Activated CD8-positive, alpha-beta memory T cell treated with anti-CD3 and anti-CD28 coated beads for 4 hours (primary cell): ENCODE data around the gene LANCL2.
"Not testable (repeated sequence)": the region's sequence is repeated elsewhere in the genome, so short reads cannot be mapped to it uniquely, and the experiment has no call there.

ENCODE experiments used
- DNase-seq, 2 donors: peaks; one replicate each; pipeline ENCODE4 v3.0.0-alpha.2; 2020; ENCODE audit warnings: low read depth in 2 of 2

LANCL2 gene

DNA sequence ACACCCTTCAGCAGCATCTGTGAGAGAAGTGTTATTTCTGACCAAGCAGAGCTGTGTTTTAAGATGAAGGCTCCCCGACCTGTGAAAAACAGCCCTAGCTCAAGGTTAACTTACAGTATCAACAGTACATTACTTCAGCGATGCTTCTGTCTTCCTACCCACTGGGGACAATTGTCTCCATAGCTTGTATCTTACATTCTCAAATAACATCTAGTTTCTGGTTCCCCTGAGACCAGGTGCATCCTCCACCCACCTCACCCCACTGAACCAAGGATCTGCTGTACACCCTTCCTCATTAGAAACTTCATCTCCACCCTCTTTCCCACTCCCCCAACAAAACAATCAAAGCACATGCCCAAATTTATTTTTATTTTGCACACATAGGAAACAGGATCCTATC is 105.1 kb downstream of the LANCL2 start:
- no peak for DNase-seq

DNA sequence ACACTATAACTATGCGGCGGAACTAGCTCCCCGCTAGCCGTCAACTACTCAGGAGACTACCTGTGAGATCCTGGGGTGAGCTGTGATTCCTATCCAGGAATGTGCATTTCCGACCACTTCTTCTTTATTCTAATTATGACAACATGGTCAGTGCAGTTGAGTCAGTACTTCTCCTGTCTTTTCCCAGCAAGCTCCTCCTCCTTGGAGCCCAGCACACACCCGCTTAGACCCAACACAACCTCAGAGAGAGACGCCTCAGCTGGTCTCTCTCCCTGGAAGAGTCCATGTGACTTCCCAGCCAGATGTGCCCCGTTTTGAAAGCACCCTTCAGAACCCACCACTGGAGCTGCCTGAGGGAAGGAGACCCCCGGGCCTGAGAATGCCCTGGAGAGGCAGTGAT is 106.5 kb downstream of the LANCL2 start:
- DNase-seq: not testable (repeated sequence)

DNA sequence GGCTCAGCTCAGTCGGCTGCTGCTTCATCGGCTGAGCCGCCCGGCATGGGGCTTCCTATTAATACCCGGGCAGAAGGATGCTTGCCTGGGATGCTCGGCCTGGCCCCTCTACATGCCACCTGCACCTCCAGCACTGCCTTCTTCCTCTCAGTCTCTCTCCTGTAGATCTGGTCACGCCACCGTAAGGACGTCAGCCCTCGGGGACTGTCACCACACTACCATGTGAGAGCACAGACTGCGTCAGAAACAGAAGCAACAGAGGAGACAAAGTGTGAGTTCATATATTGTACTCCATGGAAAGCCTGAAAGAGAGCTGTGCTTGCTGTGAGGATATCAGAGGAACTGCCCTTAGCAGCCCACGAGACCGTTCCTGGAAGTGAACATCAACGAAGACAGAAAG is 107.3 kb downstream of the LANCL2 start:
- not testable (repeated sequence) for DNase-seq

DNA sequence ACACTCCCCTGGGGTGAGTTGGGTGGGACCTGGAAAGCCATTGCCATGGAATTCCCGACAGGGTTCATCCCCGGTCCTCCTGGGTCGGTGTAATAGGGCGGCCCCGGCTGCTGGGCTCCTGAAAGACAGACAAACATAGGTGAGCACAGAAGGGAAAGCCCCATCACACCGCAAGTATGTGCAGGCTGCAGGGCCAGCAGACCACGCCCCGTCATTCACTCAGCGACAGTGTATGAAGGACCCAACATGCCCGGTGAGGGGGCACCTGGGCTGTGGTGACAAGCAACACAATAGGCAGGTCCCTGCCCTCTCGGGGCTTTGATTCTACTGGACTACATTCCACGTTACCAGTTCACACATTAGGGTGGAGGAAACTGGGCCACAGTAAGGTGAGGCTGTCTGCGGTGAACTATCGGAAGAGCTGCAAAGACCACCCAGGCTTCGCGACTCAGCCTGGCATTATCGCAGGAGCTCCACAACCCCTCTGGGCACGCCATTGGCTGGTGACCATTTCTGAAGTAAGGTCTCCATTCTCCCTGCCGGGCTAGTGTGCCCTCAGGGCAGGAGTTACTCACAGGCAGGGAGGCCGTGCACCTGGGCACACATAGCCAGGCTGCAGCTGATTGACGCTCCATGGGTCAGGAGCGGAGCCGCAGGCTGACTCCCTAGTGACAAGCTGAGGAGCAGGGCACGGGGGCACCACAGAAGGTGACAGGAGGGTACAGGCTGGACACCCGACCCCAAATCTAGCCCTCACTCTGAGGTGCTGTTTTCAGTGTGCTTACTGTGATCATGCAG is 108.0 kb downstream of the LANCL2 start:
- DNase-seq: no peak

DNA sequence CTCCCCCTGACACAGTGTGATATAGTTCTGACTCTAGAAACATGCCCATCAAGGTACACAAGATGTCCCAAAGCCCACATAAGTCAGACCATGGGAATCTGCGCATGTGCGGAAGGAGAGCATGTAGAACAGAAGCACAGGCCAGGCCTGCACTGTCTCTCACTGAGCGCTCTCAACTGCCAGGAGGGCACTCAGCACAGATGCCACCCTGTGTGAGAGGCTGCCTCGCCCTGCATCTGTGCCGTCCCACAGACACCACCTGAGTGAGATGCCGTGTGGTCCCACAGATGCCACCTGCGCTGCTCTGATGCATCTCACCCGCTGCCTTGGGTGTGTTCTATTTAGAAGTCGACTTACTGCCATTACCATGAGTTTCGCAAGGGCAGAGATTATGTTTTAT is 108.8 kb downstream of the LANCL2 start:
- DNase-seq: no peak

DNA sequence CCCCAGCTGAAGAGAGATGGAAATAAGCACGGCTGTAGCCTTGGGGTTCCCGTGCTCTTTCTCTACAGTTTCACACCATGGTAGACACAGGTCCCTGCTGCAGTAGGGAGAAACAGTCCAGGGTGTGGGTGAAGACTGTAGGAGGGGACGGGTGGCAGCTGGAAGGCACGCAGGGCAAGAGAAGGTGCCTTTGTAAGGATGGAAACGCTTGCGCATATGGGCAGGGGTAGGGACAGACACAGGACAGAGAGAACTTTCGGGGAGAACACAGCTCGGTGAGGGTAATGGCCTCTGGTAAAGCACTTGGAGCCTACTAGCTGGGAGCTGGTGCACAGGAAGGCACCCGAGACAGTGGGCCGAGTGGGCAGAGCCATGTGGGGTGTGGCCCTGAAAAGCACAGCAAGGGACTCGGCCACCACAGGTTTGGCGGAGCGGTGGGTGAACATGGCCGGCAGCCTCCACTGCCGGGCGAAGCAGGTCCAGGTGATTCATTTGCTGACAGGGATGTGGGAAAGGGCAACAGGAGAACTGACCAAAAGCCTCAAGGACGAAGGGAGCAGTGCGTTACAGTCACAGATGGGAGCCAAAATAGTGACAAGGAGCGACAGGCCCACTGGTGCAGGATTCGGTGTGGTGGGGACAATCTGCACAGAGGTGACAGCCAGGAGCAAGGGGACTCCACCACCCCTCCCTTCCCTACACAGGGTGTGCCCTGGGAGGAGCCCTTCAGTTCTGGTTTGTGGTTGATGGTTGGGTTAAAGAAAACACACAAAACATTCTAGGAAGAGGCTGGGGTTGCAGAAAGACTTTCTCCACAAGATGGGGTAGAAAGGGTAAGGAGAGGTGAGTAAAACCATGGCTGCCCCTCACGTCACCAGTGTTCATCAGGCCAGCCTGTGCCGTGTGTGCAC is 110.1 kb downstream of the LANCL2 start:
- no peak for DNase-seq

DNA sequence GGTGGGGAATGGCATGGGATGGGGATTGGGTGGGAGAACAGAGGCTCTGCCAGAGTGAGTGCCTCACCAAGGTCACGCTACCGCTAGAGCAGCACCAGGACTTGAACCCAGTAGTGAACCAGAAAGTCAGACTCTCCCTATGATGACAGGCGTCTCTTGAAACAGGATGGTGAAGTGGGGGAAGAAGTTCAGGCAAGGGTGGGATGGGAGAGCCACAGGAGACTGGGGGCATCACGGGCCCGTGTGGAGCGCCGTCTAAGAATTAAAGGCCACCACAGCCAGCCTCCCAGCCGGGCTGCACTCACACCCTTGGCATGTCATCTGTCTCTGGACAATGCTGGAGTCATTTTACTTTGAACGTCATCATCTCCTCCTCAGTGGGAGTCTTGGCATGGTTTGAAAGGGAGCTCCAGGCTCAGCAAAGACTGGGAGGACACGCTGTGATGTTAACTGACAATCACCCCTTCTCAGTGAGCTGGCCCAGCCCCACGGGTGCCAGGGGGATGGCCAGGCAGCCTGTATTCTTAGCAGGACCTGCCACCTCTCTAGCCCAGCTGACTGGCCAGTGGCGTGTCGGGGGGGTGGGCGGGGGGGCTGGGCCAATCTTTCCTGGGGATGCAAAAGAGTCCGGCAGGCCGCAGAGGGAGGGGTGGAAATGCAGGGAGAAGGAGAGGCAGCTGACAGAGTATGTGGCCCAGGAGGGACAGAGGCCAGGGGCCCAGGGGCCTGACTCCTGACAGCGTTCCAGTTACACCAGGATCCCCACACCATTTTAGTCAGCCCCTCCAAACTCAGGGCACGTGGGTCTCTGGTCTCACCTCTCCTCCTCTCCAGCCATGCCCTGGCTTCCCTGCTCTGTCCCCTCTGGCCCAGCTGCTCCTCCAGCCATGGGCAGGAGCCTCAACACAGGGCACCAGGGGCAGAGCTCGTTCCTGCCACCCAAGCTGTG is 111.0 kb downstream of the LANCL2 start:
- no peak for DNase-seq

DNA sequence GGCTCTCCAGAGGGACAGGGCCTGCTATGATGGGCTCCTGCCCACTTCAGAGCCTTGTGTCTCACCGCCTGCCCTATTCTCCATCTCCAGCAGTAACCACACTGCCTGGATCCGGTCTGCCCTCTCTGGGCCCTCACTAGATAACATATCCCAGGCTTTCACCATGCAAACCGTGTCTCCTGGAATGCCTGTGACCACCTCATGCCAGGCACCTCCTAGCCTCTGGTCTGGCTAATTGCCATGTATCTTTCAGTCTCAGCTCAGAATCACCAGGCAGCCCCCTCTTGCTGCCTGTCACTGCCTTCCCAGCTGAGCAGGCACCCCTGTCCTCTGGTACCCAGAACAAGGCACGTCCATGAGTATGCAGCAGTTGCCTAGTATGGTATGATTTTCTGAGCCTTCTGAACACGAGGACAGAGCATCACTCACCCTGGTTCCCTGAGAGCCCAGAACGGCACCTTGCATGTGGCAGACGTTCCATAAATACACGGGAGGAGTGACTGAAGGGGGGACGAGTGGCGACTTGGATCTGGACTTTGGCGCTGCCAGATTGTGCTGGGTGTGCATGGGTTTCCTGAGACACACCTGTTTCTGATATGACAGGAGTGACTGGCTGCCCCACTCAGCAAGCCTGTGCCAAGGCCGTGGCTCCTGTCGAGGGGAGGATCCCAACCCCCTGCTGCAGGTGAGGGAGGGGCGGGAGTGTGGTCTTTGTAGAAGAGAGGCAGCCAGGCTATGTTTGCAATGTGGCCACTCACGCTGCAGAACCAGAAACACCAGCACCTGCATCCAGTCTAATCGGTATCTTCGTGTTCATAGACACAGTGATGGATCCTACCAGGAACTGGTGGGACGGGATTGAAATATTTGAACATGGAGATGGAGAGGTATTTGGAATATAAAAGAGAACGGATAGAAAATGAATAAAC is 112.0 kb downstream of the LANCL2 start:
- DNase-seq: no peak

DNA sequence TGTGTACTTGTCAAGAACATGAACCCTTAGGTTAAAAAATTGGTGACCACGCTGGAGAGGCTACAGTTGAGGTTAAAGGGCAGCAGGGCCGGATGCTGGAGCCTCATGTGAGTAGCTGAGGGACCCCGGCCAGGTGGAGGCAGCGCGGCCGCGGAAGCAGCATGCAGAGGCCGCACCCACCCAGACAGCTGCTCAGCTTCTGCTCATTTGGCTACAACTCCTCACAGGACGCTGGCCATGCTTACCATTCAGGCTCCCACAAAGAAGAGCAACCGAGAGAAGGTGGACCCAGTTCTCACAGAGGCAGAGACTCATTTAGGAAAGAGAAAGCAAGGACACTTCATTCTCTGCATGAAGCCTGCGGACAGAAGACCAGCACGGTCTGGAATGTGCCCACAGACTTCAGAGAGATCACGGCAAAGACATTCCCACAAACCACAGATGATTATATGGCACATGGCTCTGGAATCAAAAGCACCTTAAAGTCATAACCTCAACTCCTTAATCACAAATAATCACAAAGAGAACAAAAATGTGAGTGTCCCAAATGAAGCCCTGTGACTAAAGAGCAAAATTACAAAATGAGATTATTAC is 112.7 kb downstream of the LANCL2 start:
- DNase-seq: no peak

DNA sequence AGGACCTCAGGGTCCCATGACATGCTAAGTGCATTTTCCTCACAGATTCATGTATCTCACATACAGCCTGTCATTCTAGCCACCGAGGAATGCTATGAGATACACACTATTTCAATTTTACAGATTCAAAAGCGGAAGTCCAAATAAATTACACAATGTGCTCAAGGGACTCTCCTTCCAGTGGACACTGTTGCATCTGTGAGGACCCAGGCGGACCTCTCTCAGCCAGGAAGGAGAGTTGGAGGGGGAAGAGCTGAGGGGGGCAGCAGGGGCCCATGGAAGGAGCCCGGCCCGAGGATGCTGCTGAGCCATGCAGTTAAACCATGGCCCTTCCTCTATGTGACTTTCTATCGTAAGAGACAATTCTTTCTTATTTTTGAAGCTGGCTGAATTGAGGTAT is 113.6 kb downstream of the LANCL2 start:
- DNase-seq: no peak

DNA sequence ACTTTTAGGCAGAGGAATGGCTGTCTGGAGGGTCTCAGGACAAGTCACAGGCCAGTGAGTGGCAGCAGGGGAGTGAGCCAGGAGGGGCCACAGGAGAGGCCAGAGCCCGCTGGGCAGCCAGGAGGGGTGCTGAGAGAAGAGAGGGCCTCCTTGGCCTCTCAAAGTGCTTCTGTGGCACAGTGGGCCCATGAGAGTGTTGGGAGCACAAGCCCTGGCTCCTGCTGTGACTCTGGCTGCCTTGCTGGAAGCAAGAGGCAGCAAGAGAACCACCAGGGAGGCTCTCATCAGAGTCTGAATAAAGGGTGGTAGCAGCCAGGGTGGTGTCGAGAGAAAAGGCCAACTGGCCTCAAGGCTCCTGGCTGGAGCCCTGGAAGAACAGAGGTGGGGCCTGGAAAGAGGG is 116.0 kb downstream of the LANCL2 start:
- DNase-seq: no peak

DNA sequence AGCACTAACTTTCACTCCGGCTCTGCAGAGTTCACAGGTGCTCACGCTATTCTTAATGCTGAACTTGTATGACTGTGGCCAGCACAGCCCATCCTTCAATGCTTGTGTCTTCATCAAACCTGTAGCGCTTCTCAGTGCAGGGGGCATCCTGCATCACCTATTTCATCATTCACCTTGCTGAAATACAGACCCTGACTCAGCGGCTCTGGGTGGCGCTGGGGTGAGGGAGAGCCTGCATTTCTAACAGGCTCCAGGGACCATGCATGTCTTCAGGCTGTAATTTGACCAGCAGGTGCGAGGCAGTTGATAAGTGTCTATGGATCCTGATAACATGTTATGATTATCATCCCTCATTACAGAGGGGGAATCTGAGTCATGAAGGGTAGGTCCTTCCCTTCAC is 117.9 kb downstream of the LANCL2 start:
- no peak for DNase-seq
